Prostate gland (tissue), 2 donors: ENCODE measurements around the gene NAP1L4.

Experiments used
- POLR2A ChIP-seq: fragments of 450-650 bp; IDR thresholded peaks from one replicate; pipeline ENCODE4 v1.6.1; 2016; ENCODE audit warnings: antibody characterized with exemption, mild to moderate bottlenecking
- POLR2AphosphoS5 ChIP-seq: sonication (generic); formaldehyde crosslinking; IDR thresholded peaks from one replicate; pipeline ENCODE4 v1.6.1; 2017; ENCODE audit warnings: antibody characterized with exemption
- TF ChIP-seq, protein P1 (sequence below), 4 experiments: fragments of 200-600 bp in 2 of 4; fragments of 450-650 bp in 2 of 4; sonication (generic) in 2 of 4; IDR thresholded peaks; 1 replicate in 3 of 4; 2 replicates in 1 of 4; pipeline ENCODE4 v1.5.1; 2016 to 2019; ENCODE audit warnings: antibody characterized with exemption in 4 of 4, mild to moderate bottlenecking in 2 of 4, moderate library complexity in 2 of 4

DNA sequence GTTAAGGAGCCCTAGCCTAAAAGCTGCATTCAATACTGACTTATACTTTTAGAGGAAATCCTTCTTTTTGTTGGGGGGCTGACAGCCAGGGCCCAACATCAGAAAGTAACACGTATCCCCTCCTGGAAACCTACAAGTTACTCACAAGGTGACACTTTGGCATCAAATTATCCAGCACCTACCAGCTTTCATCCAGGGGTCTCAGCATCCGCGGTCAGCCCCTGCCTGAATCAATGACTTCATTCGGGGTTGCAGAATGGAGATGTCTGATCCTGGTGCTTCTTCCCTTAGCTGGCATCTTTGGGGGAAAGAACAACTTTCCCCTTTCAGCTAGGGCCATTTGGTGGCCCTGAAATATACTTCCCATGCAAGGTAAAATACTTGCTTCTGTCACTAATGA, 5.3 kb upstream of the NAP1L4 start:
- TF ChIP-seq POLR2A (no peak), POLR2AphosphoS5 (no peak)
- TF ChIP-seq, protein P1, sequence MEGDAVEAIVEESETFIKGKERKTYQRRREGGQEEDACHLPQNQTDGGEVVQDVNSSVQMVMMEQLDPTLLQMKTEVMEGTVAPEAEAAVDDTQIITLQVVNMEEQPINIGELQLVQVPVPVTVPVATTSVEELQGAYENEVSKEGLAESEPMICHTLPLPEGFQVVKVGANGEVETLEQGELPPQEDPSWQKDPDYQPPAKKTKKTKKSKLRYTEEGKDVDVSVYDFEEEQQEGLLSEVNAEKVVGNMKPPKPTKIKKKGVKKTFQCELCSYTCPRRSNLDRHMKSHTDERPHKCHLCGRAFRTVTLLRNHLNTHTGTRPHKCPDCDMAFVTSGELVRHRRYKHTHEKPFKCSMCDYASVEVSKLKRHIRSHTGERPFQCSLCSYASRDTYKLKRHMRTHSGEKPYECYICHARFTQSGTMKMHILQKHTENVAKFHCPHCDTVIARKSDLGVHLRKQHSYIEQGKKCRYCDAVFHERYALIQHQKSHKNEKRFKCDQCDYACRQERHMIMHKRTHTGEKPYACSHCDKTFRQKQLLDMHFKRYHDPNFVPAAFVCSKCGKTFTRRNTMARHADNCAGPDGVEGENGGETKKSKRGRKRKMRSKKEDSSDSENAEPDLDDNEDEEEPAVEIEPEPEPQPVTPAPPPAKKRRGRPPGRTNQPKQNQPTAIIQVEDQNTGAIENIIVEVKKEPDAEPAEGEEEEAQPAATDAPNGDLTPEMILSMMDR (IDR thresholded peaks at IDR 0.05) = no peak
